DND-41 (cell line): ENCODE data around the gene MUC15.

Source experiments
- ATAC-seq: fragments of 200-7000 bp; cut with Tn5 transposase; 3 replicates; pipeline ENCODE4 v1.9.1; 2021; ENCODE audit warnings: low read depth; ENCODE audit not compliant: insufficient read depth
- DNase-seq: peaks from one replicate; pipeline ENCODE4 v3.0.0-alpha.2; 2020
- H2AFZ ChIP-seq: 2 replicates; pipeline ENCODE4 v1.6.0; 2012; ENCODE audit warnings: low read depth, low read length
- H3K27ac ChIP-seq: 2 replicates; pipeline ENCODE4 v1.5.1; 2012; ENCODE audit warnings: low read length, inconsistent platforms
- H3K27me3 ChIP-seq: fragments of 200-600 bp; sonication (generic); 2 replicates; pipeline ENCODE4 v1.6.0; 2012; ENCODE audit warnings: low read length, mild to moderate bottlenecking, inconsistent platforms; ENCODE audit not compliant: insufficient read depth, poor library complexity
- H3K36me3 ChIP-seq: 2 replicates; pipeline ENCODE4 v1.5.1; 2012; ENCODE audit warnings: low read length, inconsistent platforms; ENCODE audit not compliant: insufficient read depth
- H3K4me1 ChIP-seq: 2 replicates; pipeline ENCODE4 v1.5.1; 2012; ENCODE audit warnings: mild to moderate bottlenecking, low read length; ENCODE audit not compliant: insufficient read depth
- H3K4me2 ChIP-seq: 2 replicates; pipeline ENCODE4 v1.6.0; 2012; ENCODE audit warnings: mild to moderate bottlenecking, moderate library complexity, low read length, inconsistent platforms; ENCODE audit not compliant: insufficient read depth
- H3K4me3 ChIP-seq, 2 experiments: fragments of 200-600 bp in 1 of 2; shearing (Covaris generic) in 1 of 2; 2 replicates each; pipeline ENCODE4 v1.5.1; 2012 to 2016; ENCODE audit warnings: inconsistent platforms in 2 of 2, low read length in 2 of 2, mild to moderate bottlenecking in 2 of 2, low read depth in 1 of 2, moderate library complexity in 1 of 2
- H3K79me2 ChIP-seq: 2 replicates; pipeline ENCODE4 v1.6.0; 2012; ENCODE audit warnings: low read length, inconsistent platforms; ENCODE audit not compliant: insufficient read depth
- H3K9ac ChIP-seq: 2 replicates; pipeline ENCODE4 v1.6.0; 2012; ENCODE audit warnings: low read depth, mild to moderate bottlenecking, inconsistent platforms, low read length, moderate library complexity
- H3K9me3 ChIP-seq: 2 replicates; pipeline ENCODE4 v1.5.1; 2012; ENCODE audit warnings: low read length, moderate library complexity, mild to moderate bottlenecking, inconsistent platforms; ENCODE audit not compliant: insufficient read depth, severe bottlenecking
- H4K20me1 ChIP-seq: 2 replicates; pipeline ENCODE4 v1.6.0; 2012; ENCODE audit warnings: low read length; ENCODE audit not compliant: insufficient read depth
- EZH2 ChIP-seq: IDR thresholded peaks from 3 replicates; pipeline ENCODE4 v1.6.1; 2012; ENCODE audit warnings: borderline replicate concordance, low read depth, mild to moderate bottlenecking, moderate library complexity, low read length, inconsistent platforms; ENCODE audit not compliant: severe bottlenecking
- TF ChIP-seq, protein P1 (sequence below): IDR thresholded peaks from 2 replicates; pipeline ENCODE4 v1.5.1; 2012; ENCODE audit warnings: borderline replicate concordance, low read length, moderate library complexity, mild to moderate bottlenecking; ENCODE audit not compliant: poor library complexity, severe bottlenecking; ENCODE audit errors: extremely low read depth

Gene MUC15

GRCh38 chr11:26541870-26542269 is 30.2 kb downstream of the MUC15 start:
- Histone ChIP-seq H3K79me2 (no peaks in the 10 kb centered on the region), H4K20me1 (no peaks in the 10 kb centered on the region), H3K36me3 (no peaks in the 10 kb centered on the region), H3K9me3 (no peaks in the 10 kb centered on the region), H3K27me3 (no peaks in the 10 kb centered on the region), H3K4me2 (no peak overlapping the region), H3K4me1 (no peaks in the 10 kb centered on the region), H3K4me3 (no peak overlapping the region), H3K9ac (no peak overlapping the region), H3K27ac (no peak overlapping the region), H2AFZ (no peak overlapping the region)
- DNase-seq (no peak), ATAC-seq (no peak)
- TF ChIP-seq EZH2 = no peak
- TF ChIP-seq, protein P1, sequence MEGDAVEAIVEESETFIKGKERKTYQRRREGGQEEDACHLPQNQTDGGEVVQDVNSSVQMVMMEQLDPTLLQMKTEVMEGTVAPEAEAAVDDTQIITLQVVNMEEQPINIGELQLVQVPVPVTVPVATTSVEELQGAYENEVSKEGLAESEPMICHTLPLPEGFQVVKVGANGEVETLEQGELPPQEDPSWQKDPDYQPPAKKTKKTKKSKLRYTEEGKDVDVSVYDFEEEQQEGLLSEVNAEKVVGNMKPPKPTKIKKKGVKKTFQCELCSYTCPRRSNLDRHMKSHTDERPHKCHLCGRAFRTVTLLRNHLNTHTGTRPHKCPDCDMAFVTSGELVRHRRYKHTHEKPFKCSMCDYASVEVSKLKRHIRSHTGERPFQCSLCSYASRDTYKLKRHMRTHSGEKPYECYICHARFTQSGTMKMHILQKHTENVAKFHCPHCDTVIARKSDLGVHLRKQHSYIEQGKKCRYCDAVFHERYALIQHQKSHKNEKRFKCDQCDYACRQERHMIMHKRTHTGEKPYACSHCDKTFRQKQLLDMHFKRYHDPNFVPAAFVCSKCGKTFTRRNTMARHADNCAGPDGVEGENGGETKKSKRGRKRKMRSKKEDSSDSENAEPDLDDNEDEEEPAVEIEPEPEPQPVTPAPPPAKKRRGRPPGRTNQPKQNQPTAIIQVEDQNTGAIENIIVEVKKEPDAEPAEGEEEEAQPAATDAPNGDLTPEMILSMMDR = no peak

- no peak overlapping the region for H2AFZ ChIP-seq
- no peaks in the 10 kb centered on the region for H3K4me1 ChIP-seq
- no peaks in the 10 kb centered on the region for H3K9me3 ChIP-seq
- H4K20me1 ChIP-seq = no peaks in the 10 kb centered on the region
- no peak overlapping the region for H3K4me2 ChIP-seq
- no peak for ATAC-seq
- TF ChIP-seq EZH2 = no peak
- TF ChIP-seq, protein P1 = no peak
- H3K27ac ChIP-seq = no peak overlapping the region
- no peak for DNase-seq
- H3K4me3 ChIP-seq = no peak overlapping the region
- H3K27me3 ChIP-seq = no peaks in the 10 kb centered on the region
- H3K36me3 ChIP-seq = no peaks in the 10 kb centered on the region
- no peaks in the 10 kb centered on the region for H3K79me2 ChIP-seq
- no peak overlapping the region for H3K9ac ChIP-seq
These were observed 32.5 kb downstream of the MUC15 start for GRCh38 chr11:26539517-26539916.

DNA sequence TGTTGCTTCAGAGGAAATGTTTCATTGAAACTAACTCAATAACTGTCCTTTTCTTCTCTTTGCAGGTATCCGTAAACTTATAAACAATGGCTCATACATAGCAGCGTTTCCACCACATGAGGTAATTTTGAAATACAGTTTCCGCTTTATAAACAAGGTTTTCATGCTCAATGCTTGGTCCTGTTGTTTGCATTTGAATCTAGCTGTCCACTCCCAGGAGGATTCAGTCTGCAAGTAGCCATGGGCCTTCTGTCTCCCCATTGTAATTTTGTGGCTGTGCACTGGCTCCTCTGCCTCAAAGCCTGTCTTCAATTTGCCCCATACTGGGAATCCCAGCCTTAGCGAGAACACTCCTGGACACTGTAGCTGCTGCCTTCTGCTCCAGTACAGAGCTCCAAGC is 34.7 kb downstream of the MUC15 start:
- TF ChIP-seq, protein P1 = no peak
- TF ChIP-seq EZH2 = no peak
- Histone ChIP-seq H3K4me3 (no peak overlapping the region), H3K9ac (no peak overlapping the region), H3K4me1 (no peaks in the 10 kb centered on the region), H3K27me3 (no peaks in the 10 kb centered on the region), H3K27ac (no peak overlapping the region), H3K9me3 (no peaks in the 10 kb centered on the region), H3K79me2 (no peaks in the 10 kb centered on the region), H3K4me2 (no peak overlapping the region), H2AFZ (no peak overlapping the region), H3K36me3 (no peaks in the 10 kb centered on the region), H4K20me1 (no peaks in the 10 kb centered on the region)
- DNase-seq (no peak), ATAC-seq (no peak)

DNA sequence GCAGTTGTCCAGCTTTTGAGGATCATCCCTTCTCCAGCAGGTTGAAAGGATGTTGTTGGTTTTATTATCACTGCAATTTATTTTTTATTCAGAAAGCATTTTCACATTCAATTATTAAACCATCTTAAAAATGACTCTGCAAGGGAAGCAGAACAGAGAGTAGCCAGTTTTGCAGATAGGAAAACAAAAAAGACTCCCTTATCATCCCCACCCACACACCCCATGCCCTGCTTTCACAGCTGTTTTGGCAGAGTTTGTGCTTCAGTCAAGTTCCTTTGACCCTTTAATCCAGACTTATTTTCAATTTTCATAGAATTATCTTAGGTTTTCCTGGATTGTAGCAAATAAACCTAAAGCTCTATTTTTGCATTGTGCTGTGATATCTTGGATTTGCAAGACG is 44.4 kb downstream of the MUC15 start:
- Histone ChIP-seq H3K27ac (no peak overlapping the region), H3K79me2 (no peaks in the 10 kb centered on the region), H3K9me3 (no peaks in the 10 kb centered on the region), H2AFZ (no peak overlapping the region), H3K4me3 (no peak overlapping the region), H3K9ac (no peak overlapping the region), H3K36me3 (no peaks in the 10 kb centered on the region), H4K20me1 (no peaks in the 10 kb centered on the region), H3K4me1 (no peaks in the 10 kb centered on the region), H3K4me2 (no peak overlapping the region), H3K27me3 (no peaks in the 10 kb centered on the region)
- no peak for TF ChIP-seq EZH2
- TF ChIP-seq, protein P1 = no peak
- DNase-seq (no peak), ATAC-seq (no peak)
